GM13977 (cell line): Measurements from ENCODE around the gene ALKBH3.

Experiments
- DNase-seq: peaks from one replicate; pipeline ENCODE4 v3.0.0; 2012; ENCODE audit warnings: low spot score
- CTCF ChIP-seq: IDR thresholded peaks from 2 replicates; pipeline ENCODE4 v1.5.1; 2012; ENCODE audit warnings: mild to moderate bottlenecking, control low read depth; ENCODE audit not compliant: insufficient read depth; ENCODE audit errors: extremely low read depth, missing control alignments
- in situ Hi-C: fragments of 300-500 bp; cut with MboI; formaldehyde crosslinking; loops from one replicate; pipeline ENCODE4 v1.12.0; 2022; ENCODE audit warnings: low sequenced_read_pairs, low pct_unique_long_range_greater_than_20kb, mixed read lengths, inconsistent platforms; ENCODE audit not compliant: unreplicated experiment

ALKBH3 gene

GRCh38 chr11:43880640-43881159 lies at the start of gene ALKBH3:
ALKBH3 (plus strand) TSS chr11:43880831; CDS start chr11:43882653, 1,822 bp downstream.
- no peak for TF ChIP-seq CTCF
- in situ Hi-C loops, result loop anchor here (10.0 kb wide), 1 partner anchor 154 kb away; no protein-coding TSS in a partner anchor
- DNase-seq, result peak; percentile 86

GRCh38 chr11:43830928-43831440 lies 49.6 kb upstream of the ALKBH3 start:
- in situ Hi-C loops, result no loop called here
- no peak for DNase-seq
- no peak for TF ChIP-seq CTCF

GRCh38 chr11:43832536-43832935 lies 48.1 kb upstream of the ALKBH3 start:
- in situ Hi-C loops, result no loop called here
- no peak for DNase-seq

GRCh38 chr11:43833657-43834073 lies 47.0 kb upstream of the ALKBH3 start:
- no peak for TF ChIP-seq CTCF
- in situ Hi-C loops, result no loop called here
- DNase-seq, result no peak

More at GRCh38 chr11:43832536-43832935, 48.1 kb upstream of the ALKBH3 start:
- no peak for TF ChIP-seq CTCF

- DNase-seq, result no peak
- no peak for TF ChIP-seq CTCF
- in situ Hi-C loops, result no loop called here
These were observed 46.3 kb upstream of the ALKBH3 start for GRCh38 chr11:43834286-43834685.

- no peak for DNase-seq
- TF ChIP-seq CTCF, result no peak
- in situ Hi-C loops, result no loop called here
These were observed 45.5 kb upstream of the ALKBH3 start for GRCh38 chr11:43835104-43835503.
